A204.1 (cell line): Measurements from ENCODE around the gene MFAP4.

Experiments
- FAIRE-seq: peaks from 2 replicates; lab custom pipeline; 2012; peaks lifted over from hg19 to GRCh38; lab: Jason Lieb, UNC

Gene MFAP4

GRCh38 chr17:19409509-19409908 lies 22.5 kb upstream of the MFAP4 start:
- FAIRE-seq: no peak

GRCh38 chr17:19409066-19409465 lies 22.1 kb upstream of the MFAP4 start:
- no peak for FAIRE-seq

GRCh38 chr17:19408346-19408710 lies 21.3 kb upstream of the MFAP4 start:
- FAIRE-seq: no peak

GRCh38 chr17:19407601-19408345 lies 20.8 kb upstream of the MFAP4 start:
- FAIRE-seq: no peak

GRCh38 chr17:19405114-19405513 lies 18.1 kb upstream of the MFAP4 start:
- FAIRE-seq: no peak

- no peak for FAIRE-seq
Measured at GRCh38 chr17:19404264-19404663, 17.3 kb upstream of the MFAP4 start.

- FAIRE-seq: no peak
Measured at GRCh38 chr17:19403021-19403420, 16.0 kb upstream of the MFAP4 start.

- no peak for FAIRE-seq
Measured at GRCh38 chr17:19402171-19402570, 15.2 kb upstream of the MFAP4 start.

GRCh38 chr17:19401321-19402010 lies 14.5 kb upstream of the MFAP4 start:
- FAIRE-seq: no peak

GRCh38 chr17:19399750-19400450 lies 12.9 kb upstream of the MFAP4 start:
- no peak for FAIRE-seq

GRCh38 chr17:19398301-19399181 lies 11.6 kb upstream of the MFAP4 start:
- FAIRE-seq: no peak

- no peak for FAIRE-seq
Measured at GRCh38 chr17:19397556-19398041, 10.6 kb upstream of the MFAP4 start.

GRCh38 chr17:19392303-19392702 lies 5.3 kb upstream of the MFAP4 start:
- FAIRE-seq: no peak

GRCh38 chr17:19391432-19391831 lies 4.4 kb upstream of the MFAP4 start:
- no peak for FAIRE-seq

GRCh38 chr17:19390951-19391350 lies 4.0 kb upstream of the MFAP4 start:
- FAIRE-seq: no peak

- no peak for FAIRE-seq
Measured at GRCh38 chr17:19388791-19389785, 2.1 kb upstream of the MFAP4 start.

- no peak for FAIRE-seq
Measured at GRCh38 chr17:19387921-19388521, 1.0 kb upstream of the MFAP4 start.

GRCh38 chr17:19386051-19386929 lies 700 bp downstream of the MFAP4 start:
- FAIRE-seq: no peak

GRCh38 chr17:19385521-19385983 lies 1.4 kb downstream of the MFAP4 start:
- FAIRE-seq: no peak
